ENCODE measurements around the gene ST3GAL2.

The ST3GAL2 gene

DNA sequence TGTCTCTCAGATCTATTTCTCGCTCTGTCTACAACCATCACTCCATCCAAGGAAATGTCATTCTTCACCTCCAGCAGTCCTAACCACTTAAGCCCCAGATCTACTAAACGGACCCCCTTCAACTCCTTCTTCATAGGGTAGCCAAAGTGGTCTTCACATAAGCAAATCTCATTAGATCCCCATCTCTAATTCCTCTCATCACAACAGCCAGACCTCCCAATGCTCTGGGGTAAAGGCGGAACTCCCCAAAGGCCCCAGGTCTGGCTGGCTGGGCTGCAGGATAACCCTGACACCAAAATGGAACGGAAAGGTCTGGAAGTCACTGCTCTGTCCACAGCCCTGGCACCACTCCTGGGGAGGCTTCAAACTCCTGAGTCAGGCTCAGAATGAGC lies 11.1 kb downstream of the ST3GAL2 start:
- DNase-seq (ENCODE audit: low read depth in 1 of 2, low spot score in 1 of 2), result no peak
- H3K4me3 ChIP-seq (replicated peaks; ENCODE audit: insufficient read depth, low read length), result no peak overlapping the region
- H3K27ac ChIP-seq (replicated peaks), result peak overlapping the region; percentile 99
- no peak for TF ChIP-seq SPI1 (IDR thresholded peaks at IDR 0.05; ENCODE audit: borderline replicate concordance, low read depth)
- no peak for TF ChIP-seq CTCF (IDR thresholded peaks at IDR 0.05; ENCODE audit: insufficient read depth, low read length)
- no peak for TF ChIP-seq GABPA (IDR thresholded peaks at IDR 0.05; ENCODE audit: low read depth)
- TF ChIP-seq REST (IDR thresholded peaks at IDR 0.05; ENCODE audit: insufficient replicate concordance, low read depth), result no peak
- TF ChIP-seq POLR2AphosphoS5 (IDR thresholded peaks at IDR 0.05; ENCODE audit: low read depth), result no peak
- no peaks in the 10 kb centered on the region for H3K27me3 ChIP-seq (ENCODE audit: insufficient read depth, poor library complexity, severe bottlenecking)

DNA sequence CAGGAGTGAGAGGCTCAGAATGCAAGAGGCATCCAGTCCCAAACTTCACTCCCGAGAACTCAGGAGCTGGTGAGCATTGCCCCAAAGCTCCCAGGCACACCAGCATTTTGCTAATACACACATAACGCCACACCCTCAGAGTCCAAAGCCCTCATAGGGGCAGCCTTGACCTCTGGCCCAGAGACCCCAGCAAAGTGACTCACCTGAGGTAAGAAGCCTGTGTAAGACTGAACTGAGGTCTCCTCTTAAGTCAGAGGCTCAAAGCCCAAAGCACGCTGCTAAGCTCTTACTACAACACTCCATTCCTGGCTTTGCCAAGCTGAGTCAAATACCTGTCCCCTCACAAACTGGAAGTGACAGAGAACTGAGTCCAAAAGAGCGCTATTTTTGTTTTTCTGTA lies 16.4 kb downstream of the ST3GAL2 start:
- H3K4me3 ChIP-seq (replicated peaks; ENCODE audit: insufficient read depth, low read length), result no peak overlapping the region
- TF ChIP-seq CTCF (IDR thresholded peaks at IDR 0.05; ENCODE audit: insufficient read depth, low read length) (no peak), SPI1 (IDR thresholded peaks at IDR 0.05; ENCODE audit: borderline replicate concordance, low read depth) (no peak), REST (IDR thresholded peaks at IDR 0.05; ENCODE audit: insufficient replicate concordance, low read depth) (no peak), GABPA (IDR thresholded peaks at IDR 0.05; ENCODE audit: low read depth) (no peak), POLR2AphosphoS5 (IDR thresholded peaks at IDR 0.05; ENCODE audit: low read depth) (no peak)
- no peak for DNase-seq (ENCODE audit: low read depth in 1 of 2, low spot score in 1 of 2)
- H3K27ac ChIP-seq (replicated peaks), result peak overlapping the region; percentile 83
- no peaks in the 10 kb centered on the region for H3K27me3 ChIP-seq (ENCODE audit: insufficient read depth, poor library complexity, severe bottlenecking)

DNA sequence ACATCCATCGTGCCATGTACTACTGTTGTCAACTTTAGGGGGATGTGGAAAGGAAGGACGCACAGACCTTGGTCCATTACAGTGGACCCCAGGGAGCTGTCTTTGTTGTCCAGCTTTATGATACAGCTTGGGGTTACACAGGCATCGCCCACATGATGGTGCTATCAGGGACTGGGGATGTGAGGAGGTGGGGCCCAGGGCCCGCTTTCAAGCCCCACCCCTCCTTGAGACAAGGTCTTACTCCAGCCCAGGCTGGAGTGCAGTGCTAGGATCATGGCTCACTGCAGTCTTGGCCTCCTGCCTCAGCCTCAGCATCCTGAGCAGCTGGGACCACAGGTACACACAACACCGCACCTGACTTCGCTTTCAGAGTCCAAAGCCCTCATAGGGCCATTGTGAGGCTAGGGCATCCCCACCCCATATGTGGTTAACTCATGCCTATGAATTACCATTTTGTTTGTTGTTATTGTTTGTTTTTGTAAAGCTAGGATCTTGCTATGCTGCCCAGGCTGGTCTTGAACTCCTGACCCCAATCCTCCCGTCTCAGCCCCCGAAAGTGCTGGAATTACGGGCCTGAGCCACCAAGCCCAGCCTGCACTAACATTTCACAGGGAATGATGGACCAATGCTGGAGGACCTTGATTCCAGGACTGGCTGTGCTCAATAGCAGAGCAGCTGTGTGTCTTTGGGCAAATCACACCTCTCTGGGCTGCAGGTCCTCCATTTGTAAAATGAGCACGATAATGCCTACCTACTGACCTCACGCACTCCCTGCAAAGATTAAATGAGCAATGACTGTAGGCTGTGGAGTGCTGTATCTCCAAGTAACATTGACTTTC lies 17.2 kb downstream of the ST3GAL2 start:
- no peak for DNase-seq (ENCODE audit: low read depth in 1 of 2, low spot score in 1 of 2)
- Histone ChIP-seq H3K27me3 (ENCODE audit: insufficient read depth, poor library complexity, severe bottlenecking) (no peaks in the 10 kb centered on the region), H3K4me3 (replicated peaks; ENCODE audit: insufficient read depth, low read length) (no peak overlapping the region), H3K27ac (replicated peaks) (peak overlapping the region; percentile 83)
- TF ChIP-seq REST (IDR thresholded peaks at IDR 0.05; ENCODE audit: insufficient replicate concordance, low read depth) (no peak), GABPA (IDR thresholded peaks at IDR 0.05; ENCODE audit: low read depth) (no peak), SPI1 (IDR thresholded peaks at IDR 0.05; ENCODE audit: borderline replicate concordance, low read depth) (no peak), POLR2AphosphoS5 (IDR thresholded peaks at IDR 0.05; ENCODE audit: low read depth) (no peak)

Data from HL-60 (cell line).